Measurements from ENCODE around the gene VPS37D.
A peak's percentile ranks its signal among the peaks of the same experiment; 100 is the strongest.
"Not testable (repeated sequence)": the region's sequence is repeated elsewhere in the genome, so short reads cannot be mapped to it uniquely, and the experiment has no call there.

Gene VPS37D, protein sequence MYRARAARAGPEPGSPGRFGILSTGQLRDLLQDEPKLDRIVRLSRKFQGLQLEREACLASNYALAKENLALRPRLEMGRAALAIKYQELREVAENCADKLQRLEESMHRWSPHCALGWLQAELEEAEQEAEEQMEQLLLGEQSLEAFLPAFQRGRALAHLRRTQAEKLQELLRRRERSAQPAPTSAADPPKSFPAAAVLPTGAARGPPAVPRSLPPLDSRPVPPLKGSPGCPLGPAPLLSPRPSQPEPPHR

DNA sequence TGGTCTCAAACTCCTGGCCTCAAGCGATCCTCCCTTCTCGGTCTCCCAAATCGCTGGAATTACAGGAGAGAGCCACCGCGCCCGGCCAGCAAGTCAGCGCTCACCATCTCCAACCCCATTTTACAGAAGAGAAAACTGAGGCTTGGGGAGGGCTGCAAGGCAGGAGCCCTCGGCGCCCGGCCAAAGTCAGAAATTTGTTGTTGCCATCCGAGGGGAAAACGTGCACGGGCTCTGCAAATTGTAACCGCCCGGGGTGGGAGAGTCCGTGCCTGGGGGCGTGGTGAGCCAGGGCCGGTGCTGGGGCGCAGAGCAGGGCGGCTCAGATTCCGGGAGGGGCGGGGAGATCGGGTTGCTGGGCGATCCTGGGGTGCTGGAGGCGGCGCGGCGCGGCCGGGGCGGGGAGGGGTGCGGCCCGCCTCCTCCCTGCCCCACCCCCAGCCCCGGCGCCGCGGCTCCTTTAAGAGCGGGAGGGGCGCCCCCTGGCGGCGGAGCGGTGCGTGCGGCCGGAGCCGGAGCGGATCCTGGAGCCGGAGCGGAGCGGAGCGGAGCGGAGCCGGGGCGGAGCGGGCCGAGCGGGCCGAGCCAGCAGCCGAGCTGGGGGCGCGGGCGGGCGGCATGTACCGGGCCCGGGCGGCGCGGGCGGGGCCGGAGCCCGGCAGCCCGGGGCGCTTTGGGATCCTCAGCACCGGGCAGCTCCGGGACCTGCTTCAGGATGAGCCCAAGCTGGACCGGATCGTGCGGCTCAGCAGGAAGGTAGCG is at the start of gene VPS37D:
TSS of gene VPS37D (plus strand) at position 488 of the 759 bp plus-strand sequence. CDS start at position 616, 128 bp downstream.
- peak; percentile 89 for DNase-seq (ENCODE audit: low read depth)

- no peak for DNase-seq (ENCODE audit: low read depth)
Observed at GRCh38 chr7:73618538-73618937, 49.1 kb upstream of the VPS37D start.

DNA sequence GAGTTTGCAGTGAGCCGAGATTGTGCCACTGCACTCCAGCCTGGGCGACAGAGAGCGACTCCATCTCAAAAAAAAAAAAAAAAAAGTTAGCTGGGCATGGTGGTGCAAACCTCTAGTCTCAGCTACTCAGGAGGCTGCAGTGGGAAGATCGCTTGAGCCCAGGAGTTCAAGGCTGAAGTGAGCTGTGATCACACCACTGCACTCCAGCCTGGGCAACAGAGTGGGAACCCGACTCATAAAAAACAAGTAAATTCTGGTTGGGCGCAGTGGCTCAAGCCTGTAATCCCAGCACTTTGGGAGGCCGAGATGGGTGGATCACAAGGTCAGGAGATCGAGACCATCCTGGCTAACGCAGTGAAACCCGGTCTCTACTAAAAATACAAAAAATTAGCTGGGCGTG is 48.2 kb upstream of the VPS37D start:
- not testable (repeated sequence) for DNase-seq (ENCODE audit: low read depth)

GRCh38 chr7:73621168-73622063 is 46.2 kb upstream of the VPS37D start:
- DNase-seq (ENCODE audit: low read depth): no peak

DNA sequence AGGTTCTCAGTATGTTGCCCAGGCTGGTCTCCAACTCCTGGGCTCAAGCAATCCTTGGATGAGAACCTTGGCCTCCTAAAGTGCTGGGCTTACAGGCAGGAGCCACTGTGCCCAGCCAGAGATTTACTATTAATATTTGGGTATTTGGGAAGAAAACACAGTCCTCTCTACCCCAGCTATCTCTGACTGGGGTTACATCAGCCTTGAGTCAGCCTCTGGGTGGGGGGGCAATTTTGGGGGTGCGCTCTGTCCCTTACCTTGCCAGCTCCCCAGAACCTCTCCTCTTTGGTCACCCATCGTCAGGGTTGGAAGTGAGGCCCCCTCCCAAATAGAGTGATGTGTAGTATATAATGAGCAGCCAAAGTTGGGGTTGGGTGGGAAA is 45.1 kb upstream of the VPS37D start:
- no peak for DNase-seq (ENCODE audit: low read depth)

DNA sequence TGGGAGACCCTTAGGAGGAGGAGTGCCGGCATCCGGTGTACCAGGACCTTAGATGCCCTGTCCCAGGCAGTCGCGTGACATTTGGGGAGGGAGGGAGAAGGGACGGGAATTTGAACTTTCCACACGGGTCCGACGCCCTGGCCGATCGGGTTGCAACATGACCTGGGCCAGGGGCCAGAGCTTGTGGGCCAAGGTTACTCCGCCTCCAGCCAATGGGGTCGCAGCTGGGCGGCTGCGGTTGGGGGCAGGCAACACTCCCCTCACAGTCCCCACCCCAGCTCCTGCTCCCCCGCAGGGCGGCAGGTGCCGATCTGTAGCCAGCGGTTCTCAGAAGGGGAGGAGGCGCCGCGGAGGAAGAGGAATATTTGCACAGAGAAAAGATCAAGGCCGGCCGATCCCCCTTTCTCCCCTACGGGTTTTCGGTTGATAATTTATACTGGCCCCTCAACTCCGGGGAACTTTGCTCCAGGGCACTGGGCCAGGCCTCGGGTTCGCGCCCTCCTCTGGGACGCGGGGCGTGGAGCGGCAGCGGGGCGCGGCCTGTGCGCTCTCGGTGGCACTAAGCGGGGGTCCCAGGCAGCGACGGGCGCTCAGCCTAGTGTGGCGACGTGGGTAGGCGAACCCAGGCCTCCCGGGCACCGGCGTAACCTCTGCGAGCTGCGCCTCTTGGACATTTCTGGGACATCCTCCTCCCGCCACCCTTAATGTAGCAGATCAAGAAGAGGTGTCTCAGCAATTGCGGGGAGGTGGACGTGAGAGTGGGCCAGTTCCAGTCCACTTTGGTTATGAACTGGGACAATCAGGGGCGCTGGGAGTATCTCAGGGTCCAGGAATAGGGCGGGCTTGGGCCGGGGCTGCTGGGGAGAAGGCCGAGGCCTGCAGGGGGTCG is 44.5 kb upstream of the VPS37D start:
- DNase-seq (ENCODE audit: low read depth): no peak

GRCh38 chr7:73623798-73624668 is 43.6 kb upstream of the VPS37D start, which contains the start of gene MLXIPL:
TSS of gene MLXIPL (minus strand) at chr7:73624522. CDS start at chr7:73624492, 30 bp downstream.
- peak; percentile 45 for DNase-seq (ENCODE audit: low read depth)

DNA sequence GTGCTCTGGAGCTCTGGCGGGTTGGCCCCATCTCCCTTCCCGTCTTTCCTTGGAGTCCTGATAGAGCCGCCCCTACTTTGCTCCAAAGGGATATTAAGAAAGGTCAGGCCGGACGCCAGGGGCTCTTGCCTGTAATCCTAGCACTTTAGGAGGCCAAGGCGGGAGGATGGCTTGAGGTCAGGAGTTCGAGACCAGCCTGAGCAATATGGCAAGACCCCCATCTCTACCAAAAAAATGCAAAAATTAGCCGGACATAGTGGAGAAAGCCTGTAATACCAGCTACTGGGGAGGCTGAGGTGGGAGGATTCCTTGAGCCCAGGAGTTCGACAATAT is 43.0 kb upstream of the VPS37D start:
- DNase-seq (ENCODE audit: low read depth): no peak

- no peak for DNase-seq (ENCODE audit: low read depth)
Observed at GRCh38 chr7:73625276-73625675, 42.4 kb upstream of the VPS37D start.

DNA sequence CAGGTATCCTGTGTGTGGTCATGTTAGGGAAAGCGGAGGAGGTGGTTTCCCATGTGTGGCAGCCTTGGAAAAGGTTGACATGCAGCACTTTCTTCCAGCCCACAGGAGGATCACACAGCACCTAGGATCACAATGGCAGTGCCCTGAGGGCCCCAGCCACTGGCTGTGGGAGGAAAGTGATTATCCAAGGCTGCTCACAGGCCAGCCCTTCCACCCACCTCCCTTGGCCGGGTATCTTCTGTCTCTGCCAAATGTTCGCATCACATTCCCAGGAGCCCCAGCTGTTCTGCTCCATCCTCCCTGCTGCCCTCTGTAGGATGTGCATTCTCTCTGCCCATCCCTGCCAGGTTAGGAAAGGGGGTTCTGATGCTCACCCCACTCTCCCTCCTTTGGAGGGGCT is 40.8 kb upstream of the VPS37D start:
- no peak for DNase-seq (ENCODE audit: low read depth)

GRCh38 chr7:73628504-73628903 is 39.1 kb upstream of the VPS37D start:
- DNase-seq (ENCODE audit: low read depth): no peak

GRCh38 chr7:73631558-73631957 is 36.1 kb upstream of the VPS37D start:
- no peak for DNase-seq (ENCODE audit: low read depth)

DNA sequence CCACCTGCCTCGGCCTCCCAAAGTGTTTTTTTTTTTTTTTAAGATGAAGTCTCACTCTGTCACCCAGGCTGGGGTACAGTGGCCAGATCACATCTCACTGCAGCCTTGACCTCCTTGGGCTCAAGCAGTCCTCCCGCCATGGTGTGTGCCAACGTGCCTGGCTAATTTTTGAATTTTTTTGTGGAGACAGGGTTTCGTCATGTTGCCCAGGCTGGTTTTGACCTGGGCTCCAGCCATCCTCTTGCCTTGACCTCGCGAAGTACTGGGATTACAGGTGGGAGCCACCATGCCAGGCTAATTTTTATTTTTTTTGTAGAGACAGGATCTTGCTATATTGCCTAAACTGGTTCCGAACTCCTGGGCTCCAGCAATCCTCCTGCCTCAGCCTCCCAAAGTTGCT is 34.3 kb upstream of the VPS37D start:
- no peak for DNase-seq (ENCODE audit: low read depth)

DNA sequence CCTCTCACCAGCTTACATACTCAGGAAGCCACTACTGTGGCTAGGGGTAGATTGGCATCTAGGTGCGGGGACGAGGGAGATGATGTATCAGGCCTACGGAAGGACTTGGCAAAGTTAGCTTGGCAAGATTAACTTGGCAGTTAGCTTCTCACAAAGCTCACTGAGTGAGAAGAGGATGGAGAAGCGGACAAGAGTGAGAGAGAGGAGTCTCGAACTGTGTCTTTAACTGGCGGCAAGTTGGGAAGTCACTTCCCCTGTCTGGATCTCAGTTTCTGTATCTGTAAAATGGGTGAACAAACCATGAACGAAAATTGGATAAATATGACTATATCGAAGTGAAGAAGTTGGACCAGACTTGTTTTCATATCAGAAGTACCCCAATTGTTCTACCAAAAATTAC is 33.8 kb upstream of the VPS37D start:
- DNase-seq (ENCODE audit: low read depth): no peak

GRCh38 chr7:73635428-73636200 is 32.0 kb upstream of the VPS37D start:
- no peak for DNase-seq (ENCODE audit: low read depth)

DNA sequence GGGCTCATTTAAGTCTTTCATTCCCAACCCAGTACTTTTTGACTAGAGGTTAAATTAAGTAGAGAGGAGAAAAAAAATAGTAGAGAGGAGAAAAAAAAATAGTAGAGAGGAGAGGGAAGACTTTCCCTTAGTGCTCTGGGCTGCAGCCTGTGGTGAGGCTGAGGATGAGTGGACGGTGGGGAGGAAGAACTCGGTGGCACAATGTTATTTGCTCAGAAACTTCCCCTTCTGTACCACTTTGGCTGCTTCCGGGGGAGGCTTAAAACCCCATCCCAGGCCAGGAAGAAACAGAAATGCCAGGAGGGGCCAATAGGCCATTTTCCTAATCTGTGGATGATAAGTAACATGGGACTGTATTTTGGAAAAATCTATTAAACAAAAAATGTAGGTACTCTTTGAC is 28.7 kb upstream of the VPS37D start:
- DNase-seq (ENCODE audit: low read depth): no peak

- no peak for DNase-seq (ENCODE audit: low read depth)
Observed at GRCh38 chr7:73642834-73643233, 24.8 kb upstream of the VPS37D start.

DNA sequence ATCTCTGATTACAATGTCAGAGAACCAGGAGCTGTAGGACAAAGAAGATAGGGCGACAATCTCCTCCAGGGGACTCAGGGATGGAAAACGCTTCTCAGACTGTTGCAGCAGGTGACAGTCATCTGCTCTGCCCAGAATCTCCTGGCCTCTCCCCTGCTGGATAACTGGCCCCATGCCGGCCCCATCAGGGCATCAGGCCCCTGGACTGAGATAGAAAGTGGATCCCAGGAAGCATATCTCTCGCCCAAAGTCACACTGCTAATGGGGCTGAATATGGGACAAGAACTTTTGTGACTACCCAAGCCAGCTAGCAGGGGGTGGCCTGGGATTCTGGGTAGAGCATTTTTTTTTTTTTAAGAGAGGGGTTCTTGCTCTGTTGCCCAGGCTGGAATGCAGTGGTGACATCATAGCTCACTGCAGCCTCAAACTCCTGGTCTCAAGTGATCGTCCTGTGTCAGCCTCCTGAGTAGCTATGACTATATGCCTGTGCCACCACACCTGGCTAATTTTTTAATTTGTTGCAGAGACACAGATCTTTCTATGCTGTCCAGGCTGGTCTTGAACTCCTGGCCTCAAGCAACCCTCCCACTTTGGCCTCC is 22.8 kb upstream of the VPS37D start:
- no peak for DNase-seq (ENCODE audit: low read depth)

DNA sequence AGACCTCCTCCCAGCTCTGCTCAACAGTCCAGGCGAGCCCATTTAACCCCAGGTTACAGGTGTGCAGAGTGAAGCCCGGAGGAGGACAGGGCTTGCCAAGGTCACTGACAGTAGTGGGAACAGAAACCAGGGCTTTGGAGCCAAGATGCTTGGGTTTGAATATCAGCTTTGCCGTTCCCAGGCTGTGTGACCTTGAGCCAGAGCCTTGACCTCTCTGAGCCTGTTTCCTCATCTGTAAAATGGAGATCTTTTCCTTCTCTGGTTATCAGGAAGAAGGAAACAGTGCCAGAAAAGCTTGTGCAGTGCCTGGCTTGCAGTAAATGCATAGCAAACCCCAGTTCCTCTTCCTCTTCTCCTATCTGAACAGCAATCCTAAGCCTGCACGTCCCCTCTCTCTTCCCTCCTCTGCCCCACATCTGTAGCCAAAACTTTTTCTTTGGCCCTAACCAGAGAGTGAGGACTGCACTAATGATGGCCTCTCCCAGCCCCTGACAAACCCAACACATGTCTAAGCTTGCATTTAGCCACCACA is 21.9 kb upstream of the VPS37D start:
- DNase-seq (ENCODE audit: low read depth): no peak
